Jurkat, Clone E6-1 (cell line): ENCODE measurements around the gene CRACDL.
"Not testable (repeated sequence)": the region's sequence is repeated elsewhere in the genome, so short reads cannot be mapped to it uniquely, and the experiment has no call there.

Source experiments
- DNase-seq: peaks from one replicate; pipeline ENCODE4 v3.0.0-alpha.2; 2011; ENCODE audit warnings: low read depth, low spot score
- H3K4me3 ChIP-seq: 2 replicates; pipeline ENCODE4 v1.5.1; 2011; ENCODE audit warnings: mild to moderate bottlenecking, low read length, control low read depth, moderate library complexity

Gene CRACDL

GRCh38 chr2:98909317-98910211 is 26.5 kb downstream of the CRACDL start:
- DNase-seq, result no peak
- H3K4me3 ChIP-seq, result no peak overlapping the region

- H3K4me3 ChIP-seq, result no peak overlapping the region
- no peak for DNase-seq
These were observed 27.1 kb downstream of the CRACDL start for GRCh38 chr2:98908931-98909316.

GRCh38 chr2:98907966-98908905 is 27.8 kb downstream of the CRACDL start:
- DNase-seq, result no peak
- H3K4me3 ChIP-seq, result no peak overlapping the region

- H3K4me3 ChIP-seq, result no peak overlapping the region
- DNase-seq, result no peak
These were observed 28.6 kb downstream of the CRACDL start for GRCh38 chr2:98907385-98907784.

GRCh38 chr2:98903767-98904485 is 32.1 kb downstream of the CRACDL start:
- DNase-seq, result no peak
- no peak overlapping the region for H3K4me3 ChIP-seq

- H3K4me3 ChIP-seq, result no peak overlapping the region
These were observed 33.0 kb downstream of the CRACDL start for GRCh38 chr2:98903064-98903355.

GRCh38 chr2:98902209-98903063 is 33.6 kb downstream of the CRACDL start:
- H3K4me3 ChIP-seq, result no peak overlapping the region
- no peak for DNase-seq

More at GRCh38 chr2:98903064-98903355, 33.0 kb downstream of the CRACDL start:
- no peak for DNase-seq

- H3K4me3 ChIP-seq, result no peak overlapping the region
- no peak for DNase-seq
These were observed 34.3 kb downstream of the CRACDL start for GRCh38 chr2:98901702-98902101.

- no peak overlapping the region for H3K4me3 ChIP-seq
- DNase-seq, result no peak
These were observed 34.7 kb downstream of the CRACDL start for GRCh38 chr2:98901291-98901690.

GRCh38 chr2:98900721-98901120 is 35.3 kb downstream of the CRACDL start:
- DNase-seq, result no peak
- no peak overlapping the region for H3K4me3 ChIP-seq

- DNase-seq, H3K4me3 ChIP-seq: not testable (repeated sequence)
These were observed 36.3 kb downstream of the CRACDL start for GRCh38 chr2:98899703-98900078.

- DNase-seq, result no peak
- H3K4me3 ChIP-seq, result no peak overlapping the region
These were observed 36.9 kb downstream of the CRACDL start for GRCh38 chr2:98899041-98899702.

GRCh38 chr2:98898423-98898841 is 37.6 kb downstream of the CRACDL start:
- no peak overlapping the region for H3K4me3 ChIP-seq
- no peak for DNase-seq

- DNase-seq, result no peak
- no peak overlapping the region for H3K4me3 ChIP-seq
These were observed 38.3 kb downstream of the CRACDL start for GRCh38 chr2:98897746-98898145.

- no peak for DNase-seq
These were observed 39.1 kb downstream of the CRACDL start for GRCh38 chr2:98896944-98897343.

GRCh38 chr2:98896416-98896815 is 39.6 kb downstream of the CRACDL start:
- no peak overlapping the region for H3K4me3 ChIP-seq
- DNase-seq, result no peak

More at GRCh38 chr2:98896944-98897343, 39.1 kb downstream of the CRACDL start:
- H3K4me3 ChIP-seq, result no peak overlapping the region

GRCh38 chr2:98895901-98896300 is 40.1 kb downstream of the CRACDL start:
- H3K4me3 ChIP-seq, result no peak overlapping the region

GRCh38 chr2:98895221-98895620 is 40.8 kb downstream of the CRACDL start:
- no peak for DNase-seq
- H3K4me3 ChIP-seq, result no peak overlapping the region

More at GRCh38 chr2:98895901-98896300, 40.1 kb downstream of the CRACDL start:
- no peak for DNase-seq
